ENCODE data around the gene SMAD6. TPM values are rescaled to one million over a fixed set of nuclear protein-coding genes. Genes with fewer than 3 reads are reported as not detected.
"Not testable (repeated sequence)": the region's sequence is repeated elsewhere in the genome, so short reads cannot be mapped to it uniquely, and the experiment has no call there.

Gene SMAD6
- total and polyA plus RNA-seq, 12 donors: 6.6 to 43.4 (median 19.7) TPM

GRCh38 chr15:66684136-66684681 lies 17.8 kb upstream of the SMAD6 start:
- intact Hi-C loops (cut with DNase I): no loop called here

GRCh38 chr15:66685638-66686150 lies 16.3 kb upstream of the SMAD6 start:
- H3K27ac ChIP-seq: no peak overlapping the region
- WGBS, 2 donors: 87 to 88% methylated on average over 5 of the region's 5 CpGs
- no peak for ATAC-seq

More at GRCh38 chr15:66684136-66684681, 17.8 kb upstream of the SMAD6 start:
- peaks cover 0 to 14% (median 9%) of the 10 kb centered on the region in 9 donors for H3K4me1 ChIP-seq
- no peaks in the 10 kb centered on the region for H3K36me3 ChIP-seq
- peaks cover 0 to 28% (median 5%) of the 10 kb centered on the region in 11 donors for H3K9me3 ChIP-seq
- ATAC-seq (no peak), DNase-seq (no peak)
- TF ChIP-seq CTCF (IDR thresholded peaks at IDR 0.05): no peak
- H3K27ac ChIP-seq: no peak overlapping the region
- no peak overlapping the region for H3K4me3 ChIP-seq
- no peaks in the 10 kb centered on the region for H3K27me3 ChIP-seq

GRCh38 chr15:66690912-66691311 lies 11.1 kb upstream of the SMAD6 start:
- DNase-seq; H3K27ac ChIP-seq; ATAC-seq; H3K36me3 ChIP-seq; intact Hi-C loops (cut with DNase I); H3K9me3 ChIP-seq; H3K4me3 ChIP-seq; H3K27me3 ChIP-seq: not testable (repeated sequence)
- WGBS, 2 donors: 77 to 82% methylated on average over 4 to 7 of the region's 7 CpGs
- peaks cover 0 to 20% (median 8%) of the 10 kb centered on the region in 9 donors for H3K4me1 ChIP-seq

More at GRCh38 chr15:66685638-66686150, 16.3 kb upstream of the SMAD6 start:
- TF ChIP-seq CTCF (IDR thresholded peaks at IDR 0.05): peak in 7 of 9 donors; percentile 12 to 31 (median 21)
- intact Hi-C loops (cut with DNase I): no loop called here
- H3K9me3 ChIP-seq: peaks cover 0 to 28% (median 5%) of the 10 kb centered on the region in 11 donors
- no peak for DNase-seq
- H3K4me1 ChIP-seq: no peaks in the 10 kb centered on the region
- H3K36me3 ChIP-seq: no peaks in the 10 kb centered on the region
- no peaks in the 10 kb centered on the region for H3K27me3 ChIP-seq
- no peak overlapping the region for H3K4me3 ChIP-seq

DNA sequence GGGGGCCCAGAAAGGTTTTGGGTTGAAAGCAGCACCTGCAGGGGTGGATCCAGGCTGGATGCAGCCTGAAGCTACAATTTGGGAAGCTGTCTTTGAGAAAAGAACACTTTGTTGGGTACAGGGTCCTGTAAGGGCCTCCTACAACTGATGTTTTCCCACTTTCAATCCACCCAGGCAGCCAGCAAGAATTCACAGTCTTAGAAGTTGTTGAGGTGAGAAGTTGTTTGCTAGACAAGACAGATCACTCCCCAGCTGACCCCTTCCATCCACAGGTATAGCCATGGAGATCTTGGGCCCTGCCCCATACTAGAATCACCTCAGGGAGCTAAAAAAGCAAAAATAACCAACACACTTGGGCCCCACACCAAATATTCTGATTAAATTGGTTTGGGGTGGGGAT lies 10.3 kb upstream of the SMAD6 start:
- no peaks in the 10 kb centered on the region for H3K27me3 ChIP-seq
- no peaks in the 10 kb centered on the region for H3K9me3 ChIP-seq
- no peak overlapping the region for H3K4me3 ChIP-seq
- peaks cover 0 to 20% (median 8%) of the 10 kb centered on the region in 9 donors for H3K4me1 ChIP-seq
- TF ChIP-seq CTCF (IDR thresholded peaks at IDR 0.05): no peak
- intact Hi-C loops (cut with DNase I): no loop called here
- no peak for DNase-seq
- ATAC-seq: peak in 1 of 8 donors; percentile 30
- no peaks in the 10 kb centered on the region for H3K36me3 ChIP-seq
- no peak overlapping the region for H3K27ac ChIP-seq

DNA sequence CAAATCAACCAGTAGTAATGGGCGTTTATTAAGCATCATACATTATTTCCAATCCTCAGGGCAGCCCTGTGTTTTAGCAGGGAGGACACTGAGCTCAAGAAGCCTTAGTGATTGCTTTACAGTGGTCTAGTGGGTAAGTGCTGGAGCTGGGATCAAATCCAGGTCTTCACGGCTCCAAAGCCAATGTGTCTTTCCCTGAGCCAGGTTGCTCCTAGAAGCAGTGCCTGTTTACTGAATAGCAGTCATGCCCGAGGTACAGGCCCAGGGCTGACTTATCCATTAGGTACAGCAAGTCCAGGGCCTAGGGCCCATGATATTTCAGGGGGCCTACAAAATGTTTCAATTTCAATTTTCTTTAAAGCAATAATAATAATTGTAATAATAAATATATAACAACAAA lies 9.6 kb upstream of the SMAD6 start:
- peak in 5 of 8 donors; percentile 50 to 94 (median 77) for ATAC-seq
- Histone ChIP-seq H3K27me3 (no peaks in the 10 kb centered on the region), H3K4me3 (no peak overlapping the region), H3K27ac (peak overlapping the region in 8 of 10 donors; percentile 19 to 62 (median 42)), H3K9me3 (no peaks in the 10 kb centered on the region), H3K4me1 (peaks cover 0 to 20% (median 8%) of the 10 kb centered on the region in 9 donors), H3K36me3 (no peaks in the 10 kb centered on the region)
- intact Hi-C loops (cut with DNase I): no loop called here
- no peak for TF ChIP-seq CTCF (IDR thresholded peaks at IDR 0.05)
- WGBS, 2 donors: 60 to 70% methylated on average over 3 of the region's 3 CpGs
- no peak for DNase-seq

Data from heart right ventricle (tissue), 16 donors.